HG03571 (cell line): ENCODE results near the gene EVX2.

Experiments used
- ATAC-seq: cut with Tn5 transposase; IDR thresholded peaks from one replicate; pipeline ENCODE4 v1.9.1; 2021; ENCODE audit not compliant: unreplicated experiment

Gene EVX2

GRCh38 chr2:176082824-176083751 lies 674 bp downstream of the EVX2 start:
- no peak for ATAC-seq

DNA sequence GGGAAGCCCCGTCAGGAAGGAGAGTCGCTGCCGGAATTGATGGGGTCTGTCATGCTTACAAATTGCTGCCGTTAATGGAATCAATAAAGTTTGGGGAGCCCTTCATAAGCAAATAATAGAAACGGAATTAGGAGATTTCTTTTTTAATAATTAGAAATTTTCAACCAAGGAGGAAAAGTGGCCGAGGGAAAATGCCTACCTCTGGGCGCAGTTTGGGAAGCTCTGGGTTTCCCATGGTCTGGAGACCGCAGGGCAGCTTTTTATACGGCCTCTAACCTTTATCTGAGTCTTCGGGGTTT lies 1.3 kb downstream of the EVX2 start:
- ATAC-seq: no peak

GRCh38 chr2:176081837-176082524 lies 1.8 kb downstream of the EVX2 start:
- ATAC-seq: no peak

- no peak for ATAC-seq
Measured at GRCh38 chr2:176081376-176081836, 2.4 kb downstream of the EVX2 start.

GRCh38 chr2:176080540-176081375 lies 3.0 kb downstream of the EVX2 start:
- ATAC-seq: no peak

DNA sequence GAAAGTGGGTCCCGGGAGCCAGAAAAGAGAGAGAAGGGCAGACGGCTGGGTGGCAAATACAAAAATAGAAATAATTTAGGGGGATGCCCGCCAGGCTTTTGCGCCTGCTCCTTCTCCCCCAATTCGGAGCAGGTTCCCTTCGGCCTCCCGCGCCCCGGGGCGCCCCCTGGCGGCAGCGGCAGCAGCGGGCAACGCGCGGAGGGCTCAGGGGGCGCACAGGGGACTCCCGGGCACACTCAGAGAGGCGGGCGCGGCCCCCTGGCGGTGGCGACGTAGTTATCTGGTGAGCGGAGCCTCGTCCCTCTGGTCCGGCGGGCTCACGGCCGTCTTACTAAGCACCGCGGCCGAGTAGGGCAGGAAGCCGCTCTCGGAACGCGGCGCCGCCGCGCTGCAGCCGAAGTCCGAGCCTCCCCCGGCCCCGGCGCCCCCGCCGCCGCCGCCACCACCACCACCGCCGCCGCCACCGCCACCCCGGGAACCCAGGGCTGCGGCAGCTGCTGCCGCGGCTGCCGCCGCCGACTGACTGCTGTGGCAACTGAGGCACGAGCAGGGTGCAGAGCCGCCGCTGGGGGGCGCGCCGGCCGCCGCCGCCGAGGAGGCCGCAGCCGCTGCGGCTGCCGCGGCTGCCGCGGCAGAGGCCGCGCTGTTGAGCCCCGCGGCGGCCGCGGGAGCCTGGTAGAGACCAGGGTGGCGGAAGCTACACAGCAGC lies 3.8 kb downstream of the EVX2 start:
- no peak for ATAC-seq

GRCh38 chr2:176079285-176079830 lies 4.4 kb downstream of the EVX2 start:
- no peak for ATAC-seq

GRCh38 chr2:176078541-176079284 lies 5.0 kb downstream of the EVX2 start:
- ATAC-seq: no peak

- no peak for ATAC-seq
Measured at GRCh38 chr2:176076796-176077195, 7.0 kb downstream of the EVX2 start.

- ATAC-seq: no peak
Measured at GRCh38 chr2:176076063-176076462, 7.7 kb downstream of the EVX2 start.

DNA sequence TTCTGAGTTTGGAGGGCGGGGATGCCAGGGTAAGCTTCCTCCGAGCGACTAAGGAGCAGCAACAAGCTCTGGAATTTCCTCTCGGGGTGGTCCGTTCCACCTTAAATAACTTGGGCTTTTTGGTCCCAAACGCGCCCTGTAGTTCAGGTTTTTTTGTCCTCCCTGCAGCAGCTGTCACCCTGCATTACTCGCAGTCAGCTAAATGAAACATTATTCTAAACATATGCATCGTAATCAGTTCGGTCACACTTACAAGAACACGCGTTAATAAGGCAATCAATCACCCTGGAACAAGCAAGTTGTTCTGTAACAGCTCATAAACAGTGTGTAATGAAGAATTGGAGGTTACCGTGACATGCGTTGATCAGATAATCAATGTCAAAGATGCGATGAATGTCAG lies 8.3 kb downstream of the EVX2 start:
- ATAC-seq: no peak

DNA sequence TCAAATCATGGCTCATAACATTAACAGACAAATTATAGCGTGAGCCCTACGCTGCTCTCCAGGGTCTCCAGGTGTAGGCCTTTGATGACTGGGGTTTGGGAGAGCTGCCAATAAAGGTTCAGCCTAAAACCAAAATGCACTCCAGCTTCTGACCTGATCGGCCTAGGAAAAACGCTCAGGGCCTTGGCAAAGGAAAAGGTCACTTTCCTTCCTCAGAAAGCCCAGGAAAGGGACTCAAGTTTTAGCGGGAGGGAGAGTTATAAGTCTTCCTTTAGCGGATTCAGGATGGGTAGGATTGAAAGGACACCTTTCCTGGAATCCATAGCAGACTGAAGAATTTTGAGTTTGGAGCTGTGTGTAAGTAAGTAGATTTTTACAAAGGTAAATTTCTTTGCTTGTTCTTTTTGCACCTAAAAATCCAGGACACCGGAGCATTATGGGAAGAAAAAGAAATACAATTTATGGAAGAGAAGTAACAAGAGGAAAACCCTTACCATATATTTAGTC lies 8.8 kb downstream of the EVX2 start:
- no peak for ATAC-seq

DNA sequence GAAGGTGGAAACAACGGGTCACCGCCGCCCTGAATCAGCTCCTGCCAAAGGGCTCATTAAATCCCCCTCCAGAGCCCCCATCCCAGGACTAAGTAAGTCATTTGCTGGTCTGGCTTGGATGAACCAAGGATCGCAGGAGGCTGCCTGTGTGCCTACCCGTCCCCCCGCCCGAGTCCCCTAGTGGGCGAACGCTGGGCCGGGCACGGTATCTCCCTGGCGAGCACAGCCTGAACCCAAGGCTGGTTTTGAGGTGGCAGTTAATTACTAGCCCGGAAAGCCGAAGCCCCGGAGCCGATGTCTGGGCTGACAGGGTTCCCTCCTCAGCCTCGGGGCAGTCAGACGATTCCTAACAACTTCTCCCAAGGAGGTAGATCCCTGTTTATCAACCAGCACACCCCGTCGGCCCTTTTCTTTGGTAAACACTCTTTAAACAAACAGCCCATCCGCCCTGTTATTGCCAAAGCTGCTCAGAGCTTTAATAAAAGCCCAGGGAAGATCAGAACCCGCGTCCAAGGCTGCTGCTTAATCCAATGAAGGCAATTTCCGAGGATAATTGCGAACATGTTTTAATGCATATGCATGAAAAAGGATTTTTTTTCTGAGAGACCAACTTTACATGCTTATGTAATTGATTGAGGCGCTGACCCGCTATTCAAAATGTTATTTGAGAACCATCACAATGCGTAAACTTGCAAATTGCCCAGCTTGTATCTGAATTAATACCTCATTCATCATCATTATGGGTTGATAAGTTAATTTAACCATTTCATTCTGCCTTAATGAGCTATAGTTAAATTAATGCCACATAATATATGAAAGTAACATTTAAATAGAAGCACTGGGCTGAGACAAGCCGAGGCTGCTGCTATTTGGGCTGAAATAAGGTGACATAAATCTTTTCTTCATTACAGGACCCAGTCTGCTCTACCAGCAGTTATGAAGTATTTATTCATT lies 10.5 kb downstream of the EVX2 start:
- ATAC-seq: no peak

- no peak for ATAC-seq
Measured at GRCh38 chr2:176072292-176072669, 11.5 kb downstream of the EVX2 start.

- ATAC-seq: no peak
Measured at GRCh38 chr2:176071330-176072291, 12.2 kb downstream of the EVX2 start.

DNA sequence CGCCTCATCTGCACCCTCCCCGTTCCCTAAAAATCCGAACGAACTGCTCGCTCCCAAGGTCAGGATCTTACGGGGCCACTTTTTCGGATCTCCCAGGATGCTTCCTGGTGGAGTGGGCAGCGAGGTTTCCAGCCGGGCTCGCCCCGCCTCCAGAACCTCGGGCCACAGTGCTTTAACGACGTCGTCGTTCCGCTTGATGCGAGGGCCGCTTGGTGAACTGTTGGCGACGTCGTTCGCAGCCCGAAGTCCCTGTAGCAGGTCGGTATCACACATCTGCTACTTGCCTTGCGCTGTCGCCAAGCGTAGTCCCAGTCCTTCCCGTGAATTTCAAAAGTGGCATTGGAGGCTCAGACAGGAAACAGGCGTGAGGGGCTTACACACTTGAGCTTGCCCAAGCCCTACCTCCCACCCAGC lies 15.3 kb downstream of the EVX2 start:
- ATAC-seq: no peak
